B cell (primary cell): Measurements from ENCODE around the gene RNF157.

Experiments
- CTCF ChIP-seq: fragments of 200-600 bp; IDR thresholded peaks from one replicate; pipeline ENCODE4 v1.8.0; 2022; ENCODE audit warnings: antibody characterized with exemption, mild to moderate bottlenecking
- EZH2 ChIP-seq: IDR thresholded peaks from 2 replicates; pipeline ENCODE4 v1.6.1; 2012; ENCODE audit warnings: borderline replicate concordance, low read depth, mild to moderate bottlenecking, moderate library complexity, low read length; ENCODE audit not compliant: insufficient read depth, poor library complexity, severe bottlenecking

GRCh38 chr17:76125391-76125675 is 115.0 kb downstream of the RNF157 start:
- no peak for TF ChIP-seq CTCF
- TF ChIP-seq EZH2, result no peak
